HEK293T (cell line): Measurements from ENCODE around the gene FCMR.

Source experiments
- CTBP1 ChIP-seq: fragments of 450-650 bp; IDR thresholded peaks from 2 replicates; pipeline ENCODE4 v1.6.1; 2016; ENCODE audit warnings: borderline replicate concordance
- FOXA1 ChIP-seq: fragments of 450-650 bp; IDR thresholded peaks from 2 replicates; pipeline ENCODE4 v1.6.1; 2016; ENCODE audit warnings: mild to moderate bottlenecking
- HDGF ChIP-seq: fragments of 450-650 bp; IDR thresholded peaks from 2 replicates; pipeline ENCODE4 v1.6.1; 2017; ENCODE audit warnings: antibody characterized with exemption, borderline replicate concordance

GRCh38 chr1:206909161-206909882 is 12.4 kb downstream of the FCMR start:
- no peak for TF ChIP-seq FOXA1
- TF ChIP-seq HDGF, result no peak
- no peak for TF ChIP-seq CTBP1
